Astrocyte of the cerebellum (primary cell): ENCODE data around the gene PPIC.

Experiments used
- DNase-seq: peaks from one replicate; pipeline ENCODE4 v3.0.0-alpha.2; 2011; ENCODE audit warnings: low read depth
- H3K4me3 ChIP-seq: 2 replicates; pipeline ENCODE4 v1.5.1; 2011; ENCODE audit warnings: mild to moderate bottlenecking, low read depth, low read length, moderate library complexity
- CTCF ChIP-seq: IDR thresholded peaks from 2 replicates; pipeline ENCODE4 v1.5.1; 2012; ENCODE audit warnings: low read length, low read depth, moderate library complexity, mild to moderate bottlenecking; ENCODE audit errors: missing control alignments
- in situ Hi-C: cut with HindIII; loops from 2 replicates; pipeline ENCODE4 v1.10.0; 2017; ENCODE audit warnings: low sequenced_read_pairs

Gene PPIC

GRCh38 chr5:123075521-123076163 is 39.1 kb upstream of the PPIC start:
- in situ Hi-C loops, result no loop called here
- no peak for TF ChIP-seq CTCF
- H3K4me3 ChIP-seq, result no peak overlapping the region
- no peak for DNase-seq

- no peak overlapping the region for H3K4me3 ChIP-seq
- TF ChIP-seq CTCF, result no peak
- in situ Hi-C loops, result no loop called here
- no peak for DNase-seq
Measured at GRCh38 chr5:123068368-123068938, 31.9 kb upstream of the PPIC start.

- H3K4me3 ChIP-seq, result no peak overlapping the region
- no peak for DNase-seq
- no peak for TF ChIP-seq CTCF
- in situ Hi-C loops, result no loop called here
Measured at GRCh38 chr5:123066016-123066415, 29.5 kb upstream of the PPIC start.

- no peak overlapping the region for H3K4me3 ChIP-seq
Measured at GRCh38 chr5:123059455-123059854, 22.9 kb upstream of the PPIC start.

GRCh38 chr5:123051206-123051605 is 14.7 kb upstream of the PPIC start:
- in situ Hi-C loops, result no loop called here
- DNase-seq, result no peak
- H3K4me3 ChIP-seq, result no peak overlapping the region
- TF ChIP-seq CTCF, result no peak

More at GRCh38 chr5:123059455-123059854, 22.9 kb upstream of the PPIC start:
- DNase-seq, result no peak
- no peak for TF ChIP-seq CTCF
- in situ Hi-C loops, result no loop called here

- TF ChIP-seq CTCF, result no peak
- no peak for DNase-seq
- H3K4me3 ChIP-seq, result no peak overlapping the region
- in situ Hi-C loops, result no loop called here
Measured at GRCh38 chr5:123047706-123048105, 11.2 kb upstream of the PPIC start.

- TF ChIP-seq CTCF, result no peak
- H3K4me3 ChIP-seq, result no peak overlapping the region
- DNase-seq, result no peak
- in situ Hi-C loops, result no loop called here
Measured at GRCh38 chr5:123046222-123046621, 9.7 kb upstream of the PPIC start.
